Cardiac muscle cell (in vitro differentiated cells and primary cell): ENCODE measurements around the gene USP37. TPM values are rescaled to one million over a fixed set of nuclear protein-coding genes. Genes with fewer than 3 reads are reported as not detected.

Source experiments
- DNase-seq, 2 donors: peaks; one replicate each; pipeline versions ENCODE4 v3.0.0 to v3.0.0-alpha.2; 2010 to 2017; ENCODE audit warnings: low read depth in 1 of 2, low spot score in 1 of 2
- H3K27ac ChIP-seq: fragments of 200-600 bp; sonication (generic); 2 replicates; pipeline ENCODE4 v1.5.1; 2016
- H3K27me3 ChIP-seq: fragments of 200-600 bp; sonication (generic); 2 replicates; pipeline ENCODE4 v1.6.0; 2016; ENCODE audit warnings: control low read depth
- H3K36me3 ChIP-seq: fragments of 200-600 bp; sonication (generic); 2 replicates; pipeline ENCODE4 v1.5.1; 2016; ENCODE audit warnings: control low read depth
- H3K4me1 ChIP-seq: fragments of 200-600 bp; sonication (generic); 2 replicates; pipeline ENCODE4 v1.8.1; 2017; ENCODE audit warnings: low read depth, mild to moderate bottlenecking, mixed run types
- H3K4me3 ChIP-seq: fragments of 200-600 bp; sonication (generic); 2 replicates; pipeline ENCODE4 v1.5.1; 2016; ENCODE audit warnings: mild to moderate bottlenecking
- H3K9me3 ChIP-seq: fragments of 200-600 bp; sonication (generic); 2 replicates; pipeline ENCODE4 v1.5.1; 2017; ENCODE audit warnings: low read depth, mild to moderate bottlenecking, control low read depth
- polyA plus RNA-seq: library from polyadenylated mRNA; unstranded; fragments of >200 nt; fragmentation: Nextera tagmentation; extraction: Ambion mirVana; gene quantifications from 2 replicates; pipeline ENCODE4 v1.2.1, GENCODE V29; 2016
- total RNA-seq: library from RNA; depleted of rRNA; stranded (reverse); fragments of >200 nt; gene quantifications from 2 replicates; pipeline ENCODE4 v1.2.3, GENCODE V29; 2016
- TF ChIP-seq, protein P1 (sequence below): IDR thresholded peaks from 2 replicates; pipeline ENCODE4 v1.5.1; 2012; ENCODE audit warnings: low read depth, mild to moderate bottlenecking, low read length

Gene USP37
- total and polyA plus RNA-seq, 2 experiments from 2014 or later, result 5.8 to 14.3 TPM

DNA sequence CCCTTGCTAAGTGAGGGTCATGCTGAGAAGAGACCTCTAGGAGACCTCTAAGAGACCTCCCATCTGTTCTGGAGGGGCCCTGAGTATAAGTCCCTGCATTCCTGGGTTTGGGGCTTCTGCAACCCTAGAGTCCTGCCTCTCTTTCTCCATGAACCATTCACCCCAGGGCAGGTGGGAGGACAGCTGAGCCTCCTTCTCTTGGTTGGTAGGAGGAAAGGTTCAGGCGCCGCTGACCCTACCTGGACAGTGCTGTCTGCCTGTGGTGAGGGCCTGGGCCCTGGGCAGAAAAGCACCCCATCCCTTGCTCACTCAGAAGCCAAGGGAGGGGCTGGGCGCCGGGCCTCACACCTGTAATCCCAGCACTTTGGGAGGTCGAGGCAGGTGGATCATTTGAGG is 149.8 kb downstream of the USP37 start:
- Histone ChIP-seq H3K27ac (no peak overlapping the region), H3K4me1 (peaks cover 12% of the 10 kb centered on the region), H3K27me3 (no peaks in the 10 kb centered on the region), H3K36me3 (no peaks in the 10 kb centered on the region), H3K4me3 (no peak overlapping the region), H3K9me3 (no peaks in the 10 kb centered on the region)
- TF ChIP-seq, protein P1, sequence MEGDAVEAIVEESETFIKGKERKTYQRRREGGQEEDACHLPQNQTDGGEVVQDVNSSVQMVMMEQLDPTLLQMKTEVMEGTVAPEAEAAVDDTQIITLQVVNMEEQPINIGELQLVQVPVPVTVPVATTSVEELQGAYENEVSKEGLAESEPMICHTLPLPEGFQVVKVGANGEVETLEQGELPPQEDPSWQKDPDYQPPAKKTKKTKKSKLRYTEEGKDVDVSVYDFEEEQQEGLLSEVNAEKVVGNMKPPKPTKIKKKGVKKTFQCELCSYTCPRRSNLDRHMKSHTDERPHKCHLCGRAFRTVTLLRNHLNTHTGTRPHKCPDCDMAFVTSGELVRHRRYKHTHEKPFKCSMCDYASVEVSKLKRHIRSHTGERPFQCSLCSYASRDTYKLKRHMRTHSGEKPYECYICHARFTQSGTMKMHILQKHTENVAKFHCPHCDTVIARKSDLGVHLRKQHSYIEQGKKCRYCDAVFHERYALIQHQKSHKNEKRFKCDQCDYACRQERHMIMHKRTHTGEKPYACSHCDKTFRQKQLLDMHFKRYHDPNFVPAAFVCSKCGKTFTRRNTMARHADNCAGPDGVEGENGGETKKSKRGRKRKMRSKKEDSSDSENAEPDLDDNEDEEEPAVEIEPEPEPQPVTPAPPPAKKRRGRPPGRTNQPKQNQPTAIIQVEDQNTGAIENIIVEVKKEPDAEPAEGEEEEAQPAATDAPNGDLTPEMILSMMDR, result no peak
- no peak for DNase-seq

DNA sequence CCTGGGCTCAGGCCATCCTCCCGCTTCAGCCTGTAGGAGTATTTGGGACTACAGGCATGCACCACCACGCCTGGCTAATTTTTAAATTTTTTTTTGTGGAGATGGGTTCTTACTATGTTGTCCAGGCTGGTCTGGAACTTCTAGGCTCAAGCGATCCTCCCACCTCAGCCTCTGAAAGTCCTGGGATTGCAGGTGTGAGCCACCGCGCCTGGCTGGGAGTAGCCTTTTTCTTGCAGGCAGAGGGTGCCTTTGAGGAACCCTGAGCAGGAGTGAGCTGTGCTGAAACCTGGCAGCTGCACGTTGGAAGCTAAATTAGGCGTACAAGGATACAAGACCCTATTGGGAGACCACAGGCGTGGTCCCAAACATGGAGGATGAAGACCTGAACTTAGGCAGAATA is 160.4 kb downstream of the USP37 start:
- peaks cover 11% of the 10 kb centered on the region for H3K4me1 ChIP-seq
- H3K27ac ChIP-seq, result no peak overlapping the region

DNA sequence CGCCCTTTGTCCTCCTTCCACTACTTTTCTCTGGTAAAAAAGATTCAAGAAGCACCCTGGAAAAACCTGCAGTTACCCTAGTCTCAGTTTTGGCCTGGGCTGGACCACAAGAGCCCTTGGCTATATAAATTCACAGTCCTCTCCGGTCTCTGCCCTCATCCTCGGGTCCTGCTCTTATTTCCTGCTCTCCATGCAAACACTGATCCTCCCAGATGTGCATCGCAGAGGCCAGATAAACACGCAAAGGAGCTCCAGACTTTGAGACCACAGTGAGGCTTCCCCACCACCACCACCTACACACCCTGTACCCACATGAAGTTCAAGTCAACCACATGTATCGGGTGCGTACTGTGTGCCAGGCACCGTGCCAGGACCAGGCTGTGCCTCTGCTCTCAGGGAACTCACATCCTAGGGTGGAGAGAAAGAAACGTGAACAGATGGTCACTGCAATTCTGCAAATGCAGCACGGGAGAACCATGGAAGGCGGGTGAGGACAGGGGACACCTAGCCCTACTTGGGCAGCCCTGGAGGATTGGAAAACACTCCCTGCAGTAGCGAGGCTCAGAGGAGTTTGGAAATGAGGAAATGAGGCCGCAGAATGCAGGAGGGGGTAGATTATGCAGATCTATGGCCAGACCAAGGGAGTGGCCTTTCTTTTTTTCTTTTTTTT is 161.1 kb downstream of the USP37 start:
- Histone ChIP-seq H3K4me3 (peak overlapping the region; percentile 29), H3K4me1 (peaks cover 11% of the 10 kb centered on the region), H3K27me3 (no peaks in the 10 kb centered on the region), H3K36me3 (peaks cover 11% of the 10 kb centered on the region), H3K27ac (peak overlapping the region; percentile 85), H3K9me3 (no peaks in the 10 kb centered on the region)
- peak in 1 of 2 donors; percentile 76 for DNase-seq
- TF ChIP-seq, protein P1, result no peak

More for the DNA sequence above, 160.4 kb downstream of the USP37 start:
- no peaks in the 10 kb centered on the region for H3K27me3 ChIP-seq
- no peak for DNase-seq
- peaks cover 11% of the 10 kb centered on the region for H3K36me3 ChIP-seq
- TF ChIP-seq, protein P1, result no peak
- H3K9me3 ChIP-seq, result no peaks in the 10 kb centered on the region
- no peak overlapping the region for H3K4me3 ChIP-seq

DNA sequence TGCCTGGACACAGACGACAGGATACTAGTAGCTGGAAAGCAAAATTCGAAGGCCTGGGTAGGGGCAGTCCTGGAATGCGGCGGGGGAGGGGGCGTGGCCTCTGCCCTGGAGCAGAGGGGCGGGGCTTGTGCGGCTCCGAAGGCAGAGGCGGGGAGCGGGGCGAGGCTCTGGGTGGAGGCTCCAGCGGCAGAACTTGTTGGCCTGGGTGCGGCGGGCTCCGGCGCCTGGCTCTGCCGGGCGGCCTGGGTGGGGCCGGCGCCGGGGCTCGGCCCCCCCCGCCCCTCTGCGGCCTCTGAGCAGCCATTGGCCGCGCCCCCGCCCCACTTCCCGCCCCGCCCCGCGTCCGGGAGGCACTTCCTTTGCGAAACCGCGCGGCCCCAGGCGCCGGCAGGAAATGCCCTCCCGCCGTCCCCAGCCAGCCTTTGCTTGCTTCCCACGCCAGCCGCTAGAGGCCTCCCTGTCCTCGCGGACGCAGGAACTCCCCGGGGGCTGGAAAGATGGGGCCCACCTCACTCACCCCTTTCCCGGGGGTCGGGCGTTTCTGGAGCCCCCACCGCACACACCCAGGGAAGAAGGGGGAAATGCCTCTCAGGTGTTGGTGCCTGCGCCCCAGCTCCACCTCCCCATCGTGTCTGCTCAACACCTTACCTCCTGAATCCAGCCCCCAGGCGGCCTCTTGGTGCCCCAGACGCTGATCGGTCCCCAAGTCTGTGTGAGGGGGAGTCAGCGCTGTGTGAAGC is 161.8 kb downstream of the USP37 start:
- no peaks in the 10 kb centered on the region for H3K27me3 ChIP-seq
- peak; percentile 98 for DNase-seq
- no peaks in the 10 kb centered on the region for H3K9me3 ChIP-seq
- H3K27ac ChIP-seq, result peak overlapping the region; percentile 96
- TF ChIP-seq, protein P1, result peak; percentile 74
- peaks cover 11% of the 10 kb centered on the region for H3K4me1 ChIP-seq
- H3K36me3 ChIP-seq, result peaks cover 11% of the 10 kb centered on the region
- H3K4me3 ChIP-seq, result peak overlapping the region; percentile 29

DNA sequence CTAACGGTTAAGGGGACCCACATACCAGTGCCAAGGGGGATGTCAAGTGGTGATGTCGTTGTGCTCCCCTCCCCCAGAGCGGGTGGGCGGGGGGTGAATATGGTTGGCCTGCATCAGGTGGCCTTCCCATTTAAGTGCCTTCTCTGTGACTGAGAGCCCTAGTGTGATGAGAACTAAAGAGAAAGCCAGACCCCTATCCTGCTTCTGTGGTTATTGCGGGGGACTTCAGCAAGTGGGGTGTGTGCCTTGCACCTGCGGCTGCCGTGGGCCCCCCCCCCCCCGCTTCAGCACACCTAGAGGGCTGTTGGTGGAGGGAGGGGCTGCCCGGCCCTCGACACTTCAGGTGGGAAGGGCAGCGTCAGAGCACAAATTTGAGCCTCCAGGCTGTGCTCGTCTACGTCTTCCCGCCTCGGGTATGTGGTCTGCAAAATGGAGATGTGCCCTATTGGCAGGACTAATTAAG is 162.4 kb downstream of the USP37 start:
- DNase-seq, result peak in 1 of 2 donors; percentile 23
- Histone ChIP-seq H3K27me3 (no peaks in the 10 kb centered on the region), H3K36me3 (peaks cover 11% of the 10 kb centered on the region), H3K27ac (peak overlapping the region; percentile 96), H3K4me1 (peaks cover 11% of the 10 kb centered on the region), H3K9me3 (no peaks in the 10 kb centered on the region), H3K4me3 (peak overlapping the region; percentile 29)
- TF ChIP-seq, protein P1, result no peak
